ENCODE results near the gene TAS2R40. TPM values are rescaled to one million over a fixed set of nuclear protein-coding genes. Genes with fewer than 3 reads are reported as not detected.

TAS2R40 gene
- total RNA-seq, 1 donor from 2014 or later, result not detected

DNA sequence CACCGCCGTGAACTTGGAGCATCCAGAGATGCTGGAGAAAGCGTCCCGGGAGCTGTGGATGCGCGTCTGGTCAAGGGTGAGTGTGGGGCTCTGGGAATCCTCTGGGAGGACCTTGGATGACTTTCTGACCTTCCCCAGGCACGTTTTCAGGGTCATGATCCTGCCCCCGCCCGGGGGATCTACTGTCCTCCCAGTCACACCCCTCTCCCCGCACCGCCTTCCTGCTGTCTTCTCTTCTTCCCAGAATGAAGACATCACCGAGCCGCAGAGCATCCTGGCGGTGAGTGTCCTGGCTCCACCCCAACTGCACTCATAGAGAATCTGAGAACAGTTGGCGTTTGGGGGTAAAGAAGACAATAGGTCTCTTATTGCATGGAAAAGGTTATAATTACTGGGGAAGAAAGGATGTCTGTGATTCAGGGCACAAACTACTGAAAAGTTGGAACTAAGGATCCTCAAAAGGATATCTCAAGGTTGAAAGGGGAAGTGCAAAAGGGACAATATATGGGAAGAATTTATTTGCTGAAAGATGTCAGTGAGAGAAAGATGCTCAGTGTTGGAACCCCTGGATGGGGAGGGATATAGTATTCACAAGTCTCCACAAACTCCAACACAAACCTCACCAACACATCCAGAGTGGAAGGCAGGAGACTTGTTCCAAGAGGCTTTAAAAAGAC, 43.3 kb downstream of the TAS2R40 start:
- TF ChIP-seq EZH2phosphoT487 (IDR thresholded peaks at IDR 0.05) (no peak), EZH2 (IDR thresholded peaks at IDR 0.05) (no peak)
- TF ChIP-seq, protein P1, sequence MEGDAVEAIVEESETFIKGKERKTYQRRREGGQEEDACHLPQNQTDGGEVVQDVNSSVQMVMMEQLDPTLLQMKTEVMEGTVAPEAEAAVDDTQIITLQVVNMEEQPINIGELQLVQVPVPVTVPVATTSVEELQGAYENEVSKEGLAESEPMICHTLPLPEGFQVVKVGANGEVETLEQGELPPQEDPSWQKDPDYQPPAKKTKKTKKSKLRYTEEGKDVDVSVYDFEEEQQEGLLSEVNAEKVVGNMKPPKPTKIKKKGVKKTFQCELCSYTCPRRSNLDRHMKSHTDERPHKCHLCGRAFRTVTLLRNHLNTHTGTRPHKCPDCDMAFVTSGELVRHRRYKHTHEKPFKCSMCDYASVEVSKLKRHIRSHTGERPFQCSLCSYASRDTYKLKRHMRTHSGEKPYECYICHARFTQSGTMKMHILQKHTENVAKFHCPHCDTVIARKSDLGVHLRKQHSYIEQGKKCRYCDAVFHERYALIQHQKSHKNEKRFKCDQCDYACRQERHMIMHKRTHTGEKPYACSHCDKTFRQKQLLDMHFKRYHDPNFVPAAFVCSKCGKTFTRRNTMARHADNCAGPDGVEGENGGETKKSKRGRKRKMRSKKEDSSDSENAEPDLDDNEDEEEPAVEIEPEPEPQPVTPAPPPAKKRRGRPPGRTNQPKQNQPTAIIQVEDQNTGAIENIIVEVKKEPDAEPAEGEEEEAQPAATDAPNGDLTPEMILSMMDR (IDR thresholded peaks at IDR 0.05), result no peak
- Mint-ChIP-seq H3K9me3 (peaks cover 4% of the 10 kb centered on the region), H3K4me1 (peaks cover 10% of the 10 kb centered on the region), H3K27ac (no peak overlapping the region), H3K36me3 (peaks cover 9% of the 10 kb centered on the region), H3K4me3 (no peak overlapping the region), H3K27me3 (ENCODE audit: insufficient read depth, low read depth) (peaks cover 3% of the 10 kb centered on the region)
- Histone ChIP-seq H3K4me2 (no peak overlapping the region), H3F3A (ENCODE audit: low read depth) (peaks cover 4% of the 10 kb centered on the region), H2AFZ (replicated peaks) (no peak overlapping the region), H3K9me3 (ENCODE audit: low read depth) (no peaks in the 10 kb centered on the region), H3K27ac (no peak overlapping the region), H3K27me3 (no peaks in the 10 kb centered on the region), H3K36me3 (no peaks in the 10 kb centered on the region), H3K4me3 (no peak overlapping the region), H4K20me1 (ENCODE audit: low read depth) (no peaks in the 10 kb centered on the region), H3K79me2 (ENCODE audit: low read depth) (no peaks in the 10 kb centered on the region), H3K4me1 (no peaks in the 10 kb centered on the region), H3K9ac (no peak overlapping the region)
- DNase-seq (ENCODE audit: low spot score), result no peak

DNA sequence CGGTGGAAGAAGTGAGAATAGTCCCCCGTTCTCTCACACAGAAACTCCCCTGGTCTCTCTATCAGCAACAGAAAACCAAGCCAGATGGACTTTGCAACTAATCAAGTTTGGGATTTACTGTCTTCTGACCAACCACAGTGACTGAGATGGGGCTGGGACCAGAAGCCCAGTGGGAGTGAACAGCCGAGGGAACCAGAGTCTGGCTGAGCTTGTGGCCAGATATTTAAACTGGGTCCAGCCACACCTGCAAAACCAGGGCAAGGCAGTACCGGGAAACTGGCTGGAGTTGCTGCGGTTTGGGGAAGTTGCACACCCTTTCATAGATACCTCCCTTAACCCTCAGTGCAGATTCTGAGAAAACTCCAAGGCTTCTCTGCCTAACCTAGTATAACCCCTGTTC, 47.4 kb downstream of the TAS2R40 start:
- Histone ChIP-seq H2AFZ (replicated peaks) (no peak overlapping the region), H3K4me2 (no peak overlapping the region), H3K27me3 (no peaks in the 10 kb centered on the region), H3K36me3 (no peaks in the 10 kb centered on the region), H4K20me1 (ENCODE audit: low read depth) (no peaks in the 10 kb centered on the region), H3K4me3 (no peak overlapping the region), H3K9ac (no peak overlapping the region), H3F3A (ENCODE audit: low read depth) (no peaks in the 10 kb centered on the region), H3K79me2 (ENCODE audit: low read depth) (no peaks in the 10 kb centered on the region), H3K9me3 (ENCODE audit: low read depth) (no peaks in the 10 kb centered on the region), H3K4me1 (no peaks in the 10 kb centered on the region), H3K27ac (no peak overlapping the region)
- Mint-ChIP-seq H3K27me3 (ENCODE audit: insufficient read depth, low read depth) (peaks cover 3% of the 10 kb centered on the region), H3K4me1 (peaks cover 2% of the 10 kb centered on the region), H3K4me3 (no peak overlapping the region), H3K36me3 (peaks cover 7% of the 10 kb centered on the region), H3K27ac (no peak overlapping the region), H3K9me3 (no peaks in the 10 kb centered on the region)
- DNase-seq (ENCODE audit: low spot score), result no peak
- TF ChIP-seq, protein P1 (IDR thresholded peaks at IDR 0.05), result no peak
- TF ChIP-seq EZH2phosphoT487 (IDR thresholded peaks at IDR 0.05), result no peak

DNA sequence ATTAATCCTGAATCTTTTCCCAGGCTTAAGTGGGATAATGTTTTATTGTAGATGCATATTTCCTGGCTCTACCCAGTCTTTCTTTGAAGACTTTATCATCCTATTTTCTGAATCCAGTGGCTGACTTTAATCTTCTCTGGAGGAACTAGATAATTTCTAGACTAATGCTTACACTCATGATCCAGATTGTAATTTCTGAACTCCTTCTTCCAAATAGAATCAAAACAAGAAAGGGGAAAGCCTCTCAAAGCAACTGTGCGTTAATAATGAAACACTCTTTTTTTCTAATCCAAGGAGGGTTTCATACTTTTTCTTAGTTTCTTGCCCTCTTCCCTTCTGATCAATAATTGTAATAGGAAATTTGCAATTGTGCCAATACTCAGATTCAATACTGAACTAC, 49.4 kb downstream of the TAS2R40 start:
- Mint-ChIP-seq H3K9me3 (no peaks in the 10 kb centered on the region), H3K4me3 (no peak overlapping the region), H3K36me3 (peaks cover 3% of the 10 kb centered on the region), H3K27me3 (ENCODE audit: insufficient read depth, low read depth) (peaks cover 3% of the 10 kb centered on the region), H3K4me1 (no peaks in the 10 kb centered on the region), H3K27ac (no peak overlapping the region)
- Histone ChIP-seq H3K79me2 (ENCODE audit: low read depth) (no peaks in the 10 kb centered on the region), H3K9me3 (ENCODE audit: low read depth) (no peaks in the 10 kb centered on the region), H3K4me1 (no peaks in the 10 kb centered on the region), H3K4me2 (no peak overlapping the region), H3K27ac (no peak overlapping the region), H4K20me1 (ENCODE audit: low read depth) (no peaks in the 10 kb centered on the region), H3K27me3 (no peaks in the 10 kb centered on the region), H3K36me3 (no peaks in the 10 kb centered on the region), H3K9ac (no peak overlapping the region), H3F3A (ENCODE audit: low read depth) (no peaks in the 10 kb centered on the region), H3K4me3 (no peak overlapping the region), H2AFZ (replicated peaks) (no peak overlapping the region)
- no peak for DNase-seq (ENCODE audit: low spot score)
- TF ChIP-seq EZH2 (IDR thresholded peaks at IDR 0.05), result no peak
- TF ChIP-seq, protein P1 (IDR thresholded peaks at IDR 0.05), result no peak
- TF ChIP-seq EZH2phosphoT487 (IDR thresholded peaks at IDR 0.05), result no peak

Small RNA genes lying within 50 kb of the gene (small RNA-seq; reads per million reads assigned to genes)
- gene AC073342.3, result not detected

Other genes with a start within 250 kb of the TAS2R40 start
- gene OR9A2, start 194.9 kb upstream of the TAS2R40 start, total RNA-seq (ENCODE audit: low replicate concordance), result not detected in 2 replicates
- not detected in 2 replicates for gene OR6V1, start 169.7 kb upstream of the TAS2R40 start, total RNA-seq (ENCODE audit: low replicate concordance)
- gene PIP, start 90.0 kb upstream of the TAS2R40 start, total RNA-seq (ENCODE audit: low replicate concordance), result not detected in 2 replicates
- gene TAS2R39, start 38.6 kb upstream of the TAS2R40 start, total RNA-seq (ENCODE audit: low replicate concordance), result not detected in 2 replicates
- gene GSTK1, start 41.4 kb downstream of the TAS2R40 start, total RNA-seq (ENCODE audit: low replicate concordance), result 45.3 and 61.6 TPM in 2 replicates
- gene TMEM139, start 62.9 kb downstream of the TAS2R40 start, total RNA-seq (ENCODE audit: low replicate concordance), result 0.94 and 5.4 TPM in 2 replicates
- 21.0 and 39.8 TPM in 2 replicates for gene CASP2, start 66.3 kb downstream of the TAS2R40 start, total RNA-seq (ENCODE audit: low replicate concordance)
- gene CLCN1, start 94.1 kb downstream of the TAS2R40 start, total RNA-seq (ENCODE audit: low replicate concordance), result not detected in 2 replicates
- 20.1 and 46.5 TPM in 2 replicates for gene FAM131B, start 140.7 kb downstream of the TAS2R40 start, total RNA-seq (ENCODE audit: low replicate concordance)
- 5.2 and 21.5 TPM in 2 replicates for gene ZYX, start 159.3 kb downstream of the TAS2R40 start, total RNA-seq (ENCODE audit: low replicate concordance)
- gene EPHA1, start 186.8 kb downstream of the TAS2R40 start, total RNA-seq (ENCODE audit: low replicate concordance), result 4.1 and 6.0 TPM in 2 replicates
- gene TAS2R60, start 221.4 kb downstream of the TAS2R40 start, total RNA-seq (ENCODE audit: low replicate concordance), result not detected in 2 replicates

All from neural progenitor cell (in vitro differentiated cells).